Trophoblast cell (in vitro differentiated cells and primary cell): Measurements from ENCODE around the gene AIG1.

ENCODE experiments used
- DNase-seq, 2 donors: peaks; one replicate each; pipeline ENCODE4 v3.0.0-alpha.2; 2016
- H2AFZ ChIP-seq: 2 replicates; pipeline ENCODE4 v1.6.1; 2013; ENCODE audit warnings: low read length, moderate library complexity, mild to moderate bottlenecking; ENCODE audit not compliant: insufficient read depth, poor library complexity
- H2AK5ac ChIP-seq: 2 replicates; pipeline ENCODE4 v1.6.1; 2013; ENCODE audit warnings: mild to moderate bottlenecking, low read length
- H2BK120ac ChIP-seq: 2 replicates; pipeline ENCODE4 v1.6.1; 2013; ENCODE audit warnings: low read length, mild to moderate bottlenecking, moderate library complexity; ENCODE audit not compliant: insufficient read depth, poor library complexity
- H2BK12ac ChIP-seq: 2 replicates; pipeline ENCODE4 v1.6.1; 2013; ENCODE audit warnings: mild to moderate bottlenecking, low read length, moderate library complexity
- H2BK5ac ChIP-seq: 2 replicates; pipeline ENCODE4 v1.6.1; 2013; ENCODE audit warnings: low read length, low read depth, moderate library complexity, mild to moderate bottlenecking; ENCODE audit not compliant: poor library complexity
- H3K14ac ChIP-seq: 2 replicates; pipeline ENCODE4 v1.6.1; 2013; ENCODE audit warnings: mild to moderate bottlenecking, low read length
- H3K18ac ChIP-seq: 2 replicates; pipeline ENCODE4 v1.6.1; 2013; ENCODE audit warnings: mild to moderate bottlenecking, low read length
- H3K23ac ChIP-seq: 2 replicates; pipeline ENCODE4 v1.6.1; 2013; ENCODE audit warnings: low read length
- H3K27ac ChIP-seq: 2 replicates; pipeline ENCODE4 v1.5.1; 2013; ENCODE audit warnings: low read depth, mild to moderate bottlenecking, inconsistent platforms, low read length, moderate library complexity
- H3K27me3 ChIP-seq: 2 replicates; pipeline ENCODE4 v1.6.1; 2013; ENCODE audit warnings: inconsistent platforms, mild to moderate bottlenecking, low read length, moderate library complexity; ENCODE audit not compliant: insufficient read depth
- H3K36me3 ChIP-seq, 2 experiments: 1 replicate in 1 of 2; 2 replicates in 1 of 2; pipeline ENCODE4 v1.6.1; 2013; ENCODE audit warnings: low read length in 2 of 2, mild to moderate bottlenecking in 2 of 2, moderate library complexity in 1 of 2; ENCODE audit not compliant: insufficient read depth in 2 of 2, control insufficient read depth in 1 of 2
- H3K4ac ChIP-seq: 2 replicates; pipeline ENCODE4 v1.6.1; 2013; ENCODE audit warnings: low read depth, mild to moderate bottlenecking, low read length, moderate library complexity
- H3K4me1 ChIP-seq, 2 experiments: 1 replicate in 1 of 2; 2 replicates in 1 of 2; pipeline ENCODE4 v1.6.1; 2013; ENCODE audit warnings: low read length in 2 of 2, mild to moderate bottlenecking in 2 of 2, moderate library complexity in 1 of 2; ENCODE audit not compliant: insufficient read depth in 2 of 2, control insufficient read depth in 1 of 2
- H3K4me2 ChIP-seq: 2 replicates; pipeline ENCODE4 v1.6.1; 2013; ENCODE audit warnings: inconsistent platforms, mild to moderate bottlenecking, low read length, moderate library complexity
- H3K4me3 ChIP-seq: 2 replicates; pipeline ENCODE4 v1.5.1; 2013; ENCODE audit warnings: mild to moderate bottlenecking, low read depth, low read length, inconsistent platforms
- H3K79me1 ChIP-seq: one replicate; pipeline ENCODE4 v1.6.1; 2013; ENCODE audit warnings: low read length
- H3K79me2 ChIP-seq: 2 replicates; pipeline ENCODE4 v1.6.1; 2013; ENCODE audit warnings: low read length, mild to moderate bottlenecking; ENCODE audit not compliant: control insufficient read depth, insufficient read depth, poor library complexity
- H3K9ac ChIP-seq: 2 replicates; pipeline ENCODE4 v1.6.1; 2013; ENCODE audit warnings: mild to moderate bottlenecking, low read length
- H3K9me3 ChIP-seq: 2 replicates; pipeline ENCODE4 v1.6.1; 2013; ENCODE audit warnings: low read depth, mild to moderate bottlenecking, control low read depth, inconsistent platforms, low read length; ENCODE audit not compliant: insufficient read depth
- H4K12ac ChIP-seq: 2 replicates; pipeline ENCODE4 v1.6.1; 2013; ENCODE audit warnings: low read depth, mild to moderate bottlenecking, low read length, moderate library complexity
- H4K8ac ChIP-seq: 2 replicates; pipeline ENCODE4 v1.6.1; 2013; ENCODE audit warnings: low read depth, mild to moderate bottlenecking, low read length, moderate library complexity
- H4K91ac ChIP-seq: one replicate; pipeline ENCODE4 v1.6.1; 2013; ENCODE audit warnings: low read depth, mild to moderate bottlenecking, low read length, moderate library complexity
- WGBS: extraction: QIAGEN DNeasy Blood & Tissue Kit; methylation state at CpG from one replicate; pipeline ENCODE4 v1.1.7; 2013; ENCODE audit warnings: missing lambda C conversion rate; ENCODE audit not compliant: insufficient read length, insufficient coverage; ENCODE audit errors: extremely low coverage; 5-methylcytosine and 5-hydroxymethylcytosine counted together

AIG1 gene

GRCh38 chr6:143193571-143194094, 132.9 kb downstream of the AIG1 start:
- no peak for DNase-seq

GRCh38 chr6:143194095-143194589, 133.5 kb downstream of the AIG1 start:
- no peak overlapping the region for H2BK5ac ChIP-seq
- no peak overlapping the region for H3K27ac ChIP-seq
- H4K12ac ChIP-seq = no peak overlapping the region
- no peaks in the 10 kb centered on the region for H3K79me1 ChIP-seq
- no peak overlapping the region for H3K4ac ChIP-seq
- no peaks in the 10 kb centered on the region for H3K4me1 ChIP-seq
- H3K18ac ChIP-seq = no peak overlapping the region
- H3K9me3 ChIP-seq = peaks cover 2% of the 10 kb centered on the region
- H3K4me3 ChIP-seq = no peak overlapping the region
- H3K23ac ChIP-seq = no peak overlapping the region
- no peak overlapping the region for H2BK12ac ChIP-seq
- WGBS = no CpG with 5 or more reads among the region's 9 CpGs
- H3K27me3 ChIP-seq = no peaks in the 10 kb centered on the region
- no peak overlapping the region for H4K91ac ChIP-seq
- H4K8ac ChIP-seq = no peak overlapping the region
- no peak overlapping the region for H2AK5ac ChIP-seq
- no peak overlapping the region for H2BK120ac ChIP-seq
- no peak for DNase-seq
- no peak overlapping the region for H3K4me2 ChIP-seq
- H3K9ac ChIP-seq = no peak overlapping the region
- no peaks in the 10 kb centered on the region for H3K36me3 ChIP-seq
- H3K14ac ChIP-seq = no peak overlapping the region
- H2AFZ ChIP-seq = no peak overlapping the region
- H3K79me2 ChIP-seq = no peaks in the 10 kb centered on the region

More at GRCh38 chr6:143193571-143194094, 132.9 kb downstream of the AIG1 start:
- Histone ChIP-seq H4K8ac (no peak overlapping the region), H3K14ac (no peak overlapping the region), H2AK5ac (no peak overlapping the region), H3K36me3 (no peaks in the 10 kb centered on the region), H3K9ac (no peak overlapping the region), H3K9me3 (peaks cover 2% of the 10 kb centered on the region), H3K79me1 (no peaks in the 10 kb centered on the region), H4K12ac (no peak overlapping the region), H3K4me3 (no peak overlapping the region), H3K4me2 (no peak overlapping the region), H4K91ac (no peak overlapping the region), H3K18ac (no peak overlapping the region), H2BK12ac (no peak overlapping the region), H3K4me1 (no peaks in the 10 kb centered on the region), H3K27ac (no peak overlapping the region), H3K4ac (no peak overlapping the region), H2BK5ac (no peak overlapping the region), H2BK120ac (no peak overlapping the region), H3K79me2 (no peaks in the 10 kb centered on the region), H3K27me3 (no peaks in the 10 kb centered on the region), H2AFZ (no peak overlapping the region), H3K23ac (no peak overlapping the region)
- no CpG with 5 or more reads among the region's 1 CpG for WGBS

GRCh38 chr6:143195349-143195845, 134.7 kb downstream of the AIG1 start:
- Histone ChIP-seq H2BK12ac (no peak overlapping the region), H2AFZ (no peak overlapping the region), H3K23ac (no peak overlapping the region), H3K79me2 (no peaks in the 10 kb centered on the region), H4K8ac (no peak overlapping the region), H3K9ac (peak overlapping the region; percentile 18), H3K14ac (no peak overlapping the region), H3K79me1 (no peaks in the 10 kb centered on the region), H4K91ac (no peak overlapping the region), H3K27me3 (no peaks in the 10 kb centered on the region), H3K36me3 (no peaks in the 10 kb centered on the region), H2AK5ac (no peak overlapping the region), H4K12ac (no peak overlapping the region), H2BK5ac (no peak overlapping the region), H3K9me3 (peaks cover 2% of the 10 kb centered on the region), H3K4me3 (no peak overlapping the region), H2BK120ac (no peak overlapping the region), H3K18ac (no peak overlapping the region), H3K4ac (no peak overlapping the region), H3K27ac (no peak overlapping the region), H3K4me2 (no peak overlapping the region), H3K4me1 (no peaks in the 10 kb centered on the region)
- DNase-seq = no peak
- no CpG with 5 or more reads among the region's 10 CpGs for WGBS

GRCh38 chr6:143196525-143197225, 136.0 kb downstream of the AIG1 start:
- no CpG with 5 or more reads among the region's 5 CpGs for WGBS
- H3K4me1 ChIP-seq = no peaks in the 10 kb centered on the region
- H3K9me3 ChIP-seq = peaks cover 2% of the 10 kb centered on the region

More at GRCh38 chr6:143196525-143197225, 136.0 kb downstream of the AIG1 start:
- H3K79me1 ChIP-seq = no peaks in the 10 kb centered on the region
- no peak overlapping the region for H3K27ac ChIP-seq
- H3K4me2 ChIP-seq = no peak overlapping the region
- no peaks in the 10 kb centered on the region for H3K79me2 ChIP-seq
- H2BK5ac ChIP-seq = no peak overlapping the region
- no peak overlapping the region for H4K91ac ChIP-seq
- no peak overlapping the region for H3K18ac ChIP-seq
- DNase-seq = no peak
- H2BK120ac ChIP-seq = no peak overlapping the region
- H3K4ac ChIP-seq = no peak overlapping the region
- H3K27me3 ChIP-seq = no peaks in the 10 kb centered on the region
- H2BK12ac ChIP-seq = no peak overlapping the region
- no peak overlapping the region for H4K12ac ChIP-seq
- no peak overlapping the region for H4K8ac ChIP-seq
- H3K4me3 ChIP-seq = no peak overlapping the region
- H2AK5ac ChIP-seq = no peak overlapping the region
- no peak overlapping the region for H3K23ac ChIP-seq
- no peak overlapping the region for H3K14ac ChIP-seq
- no peaks in the 10 kb centered on the region for H3K36me3 ChIP-seq
- H3K9ac ChIP-seq = no peak overlapping the region
- H2AFZ ChIP-seq = no peak overlapping the region
